ENCODE data around the gene ASCL1.

Gene ASCL1

DNA sequence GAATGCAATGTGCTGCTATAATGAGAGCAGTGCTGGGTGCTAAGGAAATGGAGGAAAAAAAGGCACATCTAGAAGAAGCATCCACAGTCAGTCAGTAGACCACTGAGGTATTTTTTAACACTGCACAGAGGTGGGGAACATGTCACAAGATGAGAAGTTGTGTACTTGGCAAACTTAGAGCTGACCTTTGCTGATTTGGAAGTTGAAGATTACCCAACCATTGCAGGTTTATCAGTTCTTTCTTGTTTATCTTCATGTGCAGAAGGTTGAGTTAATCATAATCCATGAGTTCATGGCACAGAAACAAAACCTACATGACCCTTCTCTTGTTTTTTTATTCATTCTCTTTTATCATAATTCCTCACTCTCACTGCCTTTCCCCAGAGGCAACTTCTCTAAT lies 37.2 kb upstream of the ASCL1 start:
- TF ChIP-seq, protein P1, sequence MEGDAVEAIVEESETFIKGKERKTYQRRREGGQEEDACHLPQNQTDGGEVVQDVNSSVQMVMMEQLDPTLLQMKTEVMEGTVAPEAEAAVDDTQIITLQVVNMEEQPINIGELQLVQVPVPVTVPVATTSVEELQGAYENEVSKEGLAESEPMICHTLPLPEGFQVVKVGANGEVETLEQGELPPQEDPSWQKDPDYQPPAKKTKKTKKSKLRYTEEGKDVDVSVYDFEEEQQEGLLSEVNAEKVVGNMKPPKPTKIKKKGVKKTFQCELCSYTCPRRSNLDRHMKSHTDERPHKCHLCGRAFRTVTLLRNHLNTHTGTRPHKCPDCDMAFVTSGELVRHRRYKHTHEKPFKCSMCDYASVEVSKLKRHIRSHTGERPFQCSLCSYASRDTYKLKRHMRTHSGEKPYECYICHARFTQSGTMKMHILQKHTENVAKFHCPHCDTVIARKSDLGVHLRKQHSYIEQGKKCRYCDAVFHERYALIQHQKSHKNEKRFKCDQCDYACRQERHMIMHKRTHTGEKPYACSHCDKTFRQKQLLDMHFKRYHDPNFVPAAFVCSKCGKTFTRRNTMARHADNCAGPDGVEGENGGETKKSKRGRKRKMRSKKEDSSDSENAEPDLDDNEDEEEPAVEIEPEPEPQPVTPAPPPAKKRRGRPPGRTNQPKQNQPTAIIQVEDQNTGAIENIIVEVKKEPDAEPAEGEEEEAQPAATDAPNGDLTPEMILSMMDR (IDR thresholded peaks at IDR 0.05), result no peak
- intact Hi-C loops (cut with DNase I; ENCODE audit: low total_unique reads), result no loop called here
- Histone ChIP-seq H3K4me3 (no peak overlapping the region), H3K27ac (no peak overlapping the region), H3K36me3 (no peaks in the 10 kb centered on the region), H3K9me3 (no peaks in the 10 kb centered on the region), H3K4me1 (peaks cover 0 to 6% (median 2%) of the 10 kb centered on the region in 4 donors), H3K27me3 (peaks cover 0 to 13% of the 10 kb centered on the region in 2 donors)
- no peak for DNase-seq

DNA sequence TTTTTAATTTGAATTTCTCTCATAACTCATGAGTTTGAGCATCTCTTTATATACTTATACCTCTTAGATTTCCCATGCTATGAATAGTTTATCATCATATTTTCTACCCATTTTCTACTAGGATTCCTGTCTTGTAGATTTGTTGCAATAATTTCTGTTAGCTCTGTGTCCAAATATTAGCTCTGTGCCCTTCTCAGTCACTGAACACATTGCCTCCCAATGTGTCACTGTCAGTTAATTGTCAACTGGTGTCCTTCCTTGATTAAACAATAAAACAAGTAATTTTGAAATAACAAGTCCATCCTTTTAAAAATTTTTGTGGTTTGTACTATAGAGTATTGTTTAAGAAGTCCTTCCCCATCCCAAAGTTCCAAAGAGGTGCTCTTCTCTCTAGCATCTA lies 36.2 kb upstream of the ASCL1 start:
- Histone ChIP-seq H3K27ac (no peak overlapping the region), H3K27me3 (peaks cover 0 to 13% of the 10 kb centered on the region in 2 donors), H3K4me1 (peaks cover 0 to 6% (median 2%) of the 10 kb centered on the region in 4 donors), H3K4me3 (no peak overlapping the region), H3K9me3 (no peaks in the 10 kb centered on the region), H3K36me3 (no peaks in the 10 kb centered on the region)
- DNase-seq, result no peak
- TF ChIP-seq, protein P1 (IDR thresholded peaks at IDR 0.05), result no peak
- intact Hi-C loops (cut with DNase I; ENCODE audit: low total_unique reads), result no loop called here

DNA sequence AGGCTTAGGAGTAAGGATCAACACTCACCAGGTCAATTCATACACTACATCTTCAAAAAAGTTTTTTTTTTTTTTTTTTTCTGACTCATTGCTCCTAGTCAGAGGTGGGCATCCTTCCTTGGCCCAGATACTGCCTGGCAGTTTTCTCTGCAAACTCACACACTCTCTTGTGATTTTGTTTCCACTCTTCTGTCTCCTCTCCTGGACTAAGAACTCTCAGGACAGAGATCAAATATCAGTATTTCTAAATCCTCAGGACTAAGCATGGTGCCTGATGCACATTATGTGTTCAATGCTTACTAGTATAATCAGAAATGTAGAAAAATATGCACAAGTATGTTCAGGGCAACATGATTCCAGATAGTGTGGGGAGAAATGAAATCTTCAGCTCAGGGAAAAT lies 30.3 kb upstream of the ASCL1 start:
- DNase-seq, result no peak
- Histone ChIP-seq H3K27me3 (no peaks in the 10 kb centered on the region), H3K36me3 (no peaks in the 10 kb centered on the region), H3K4me3 (no peak overlapping the region), H3K4me1 (no peaks in the 10 kb centered on the region), H3K27ac (no peak overlapping the region), H3K9me3 (no peaks in the 10 kb centered on the region)
- intact Hi-C loops (cut with DNase I; ENCODE audit: low total_unique reads), result no loop called here
- TF ChIP-seq, protein P1 (IDR thresholded peaks at IDR 0.05), result no peak

DNA sequence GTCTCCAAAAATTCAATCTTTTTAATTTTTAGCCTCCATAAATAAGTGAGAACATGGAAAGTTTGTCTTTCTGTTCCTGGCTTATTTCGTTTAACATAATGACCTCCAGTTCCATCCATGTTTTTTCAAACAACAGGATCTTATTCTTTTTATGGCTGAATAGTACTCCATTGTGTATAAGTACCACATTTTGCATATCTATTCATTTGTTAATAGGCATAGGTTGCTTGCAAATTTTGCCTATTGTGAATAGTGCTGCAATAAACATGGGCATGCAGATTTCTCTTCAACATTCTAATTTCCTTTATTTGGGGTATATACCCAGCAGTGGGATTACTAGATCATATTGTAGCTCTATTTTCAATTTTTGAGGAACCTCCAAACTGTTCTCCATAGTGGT lies 24.3 kb upstream of the ASCL1 start:
- no peak overlapping the region for H3K27ac ChIP-seq
- DNase-seq, result no peak
- TF ChIP-seq, protein P1 (IDR thresholded peaks at IDR 0.05), result no peak
- intact Hi-C loops (cut with DNase I; ENCODE audit: low total_unique reads), result no loop called here
- H3K4me1 ChIP-seq, result no peaks in the 10 kb centered on the region
- peaks cover 0 to 2% of the 10 kb centered on the region in 2 donors for H3K27me3 ChIP-seq
- no peaks in the 10 kb centered on the region for H3K36me3 ChIP-seq
- H3K4me3 ChIP-seq, result no peak overlapping the region
- H3K9me3 ChIP-seq, result no peaks in the 10 kb centered on the region

DNA sequence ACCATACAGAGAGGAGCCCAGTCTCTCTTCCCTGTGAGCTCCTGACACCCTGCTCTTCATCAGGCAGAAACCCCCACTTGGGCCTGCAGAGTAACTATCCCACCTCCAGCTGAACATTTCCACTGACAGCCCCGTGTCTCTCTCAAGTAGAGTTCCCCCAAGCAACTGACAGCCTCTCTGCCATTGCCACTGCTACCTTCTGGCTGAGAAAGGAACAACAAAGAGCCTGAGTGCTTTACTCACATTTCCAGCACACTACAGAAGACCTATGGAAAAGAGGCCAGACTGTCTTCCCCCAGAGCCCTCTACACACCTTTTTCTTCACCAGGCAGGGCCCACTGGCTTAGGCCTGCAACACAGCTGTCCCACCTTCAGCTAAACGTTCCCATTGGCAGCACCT lies 18.4 kb upstream of the ASCL1 start:
- TF ChIP-seq, protein P1 (IDR thresholded peaks at IDR 0.05), result no peak
- intact Hi-C loops (cut with DNase I; ENCODE audit: low total_unique reads), result no loop called here
- no peaks in the 10 kb centered on the region for H3K36me3 ChIP-seq
- no peak overlapping the region for H3K4me3 ChIP-seq
- H3K27ac ChIP-seq, result no peak overlapping the region
- H3K9me3 ChIP-seq, result no peaks in the 10 kb centered on the region
- H3K27me3 ChIP-seq, result peaks cover 0 to 2% of the 10 kb centered on the region in 2 donors
- no peak for DNase-seq
- H3K4me1 ChIP-seq, result no peaks in the 10 kb centered on the region

DNA sequence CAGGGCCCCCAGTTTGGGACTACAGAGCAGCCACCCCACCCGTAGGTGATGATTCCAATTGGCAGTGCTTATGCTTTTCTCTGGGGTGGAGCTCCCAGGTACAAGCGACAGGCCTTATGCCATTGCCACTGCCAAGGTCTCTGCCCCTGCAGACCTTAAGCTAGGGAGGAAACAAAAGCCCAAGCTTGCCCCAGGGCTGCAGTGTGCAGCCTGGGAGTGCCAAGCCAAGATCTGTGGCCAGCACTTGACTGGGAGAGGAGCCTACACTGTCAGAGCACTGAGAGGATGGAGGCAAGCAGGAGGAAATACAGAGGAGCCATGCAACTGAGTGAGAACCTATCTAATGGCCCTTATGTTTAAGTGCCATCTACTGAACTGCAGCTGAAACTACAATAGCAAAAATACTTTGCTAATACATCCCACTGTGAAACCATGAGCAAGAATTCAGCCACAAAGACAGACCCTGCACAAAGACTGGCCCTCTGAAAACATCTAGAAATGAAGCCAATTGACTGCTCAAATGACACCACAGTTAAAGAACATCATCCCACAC lies 17.7 kb upstream of the ASCL1 start:
- no peaks in the 10 kb centered on the region for H3K4me1 ChIP-seq
- H3K9me3 ChIP-seq, result no peaks in the 10 kb centered on the region
- DNase-seq, result no peak
- peaks cover 0 to 2% of the 10 kb centered on the region in 2 donors for H3K27me3 ChIP-seq
- H3K36me3 ChIP-seq, result no peaks in the 10 kb centered on the region
- intact Hi-C loops (cut with DNase I; ENCODE audit: low total_unique reads), result no loop called here
- no peak overlapping the region for H3K27ac ChIP-seq
- TF ChIP-seq, protein P1 (IDR thresholded peaks at IDR 0.05), result no peak
- no peak overlapping the region for H3K4me3 ChIP-seq

All from tibial artery (tissue), 4 donors.